HG03139 (cell line): ENCODE results near the gene CSF3R.

ENCODE experiments used
- ATAC-seq: cut with Tn5 transposase; IDR thresholded peaks from one replicate; pipeline ENCODE4 v1.9.1; 2021; ENCODE audit not compliant: unreplicated experiment

The CSF3R gene

DNA sequence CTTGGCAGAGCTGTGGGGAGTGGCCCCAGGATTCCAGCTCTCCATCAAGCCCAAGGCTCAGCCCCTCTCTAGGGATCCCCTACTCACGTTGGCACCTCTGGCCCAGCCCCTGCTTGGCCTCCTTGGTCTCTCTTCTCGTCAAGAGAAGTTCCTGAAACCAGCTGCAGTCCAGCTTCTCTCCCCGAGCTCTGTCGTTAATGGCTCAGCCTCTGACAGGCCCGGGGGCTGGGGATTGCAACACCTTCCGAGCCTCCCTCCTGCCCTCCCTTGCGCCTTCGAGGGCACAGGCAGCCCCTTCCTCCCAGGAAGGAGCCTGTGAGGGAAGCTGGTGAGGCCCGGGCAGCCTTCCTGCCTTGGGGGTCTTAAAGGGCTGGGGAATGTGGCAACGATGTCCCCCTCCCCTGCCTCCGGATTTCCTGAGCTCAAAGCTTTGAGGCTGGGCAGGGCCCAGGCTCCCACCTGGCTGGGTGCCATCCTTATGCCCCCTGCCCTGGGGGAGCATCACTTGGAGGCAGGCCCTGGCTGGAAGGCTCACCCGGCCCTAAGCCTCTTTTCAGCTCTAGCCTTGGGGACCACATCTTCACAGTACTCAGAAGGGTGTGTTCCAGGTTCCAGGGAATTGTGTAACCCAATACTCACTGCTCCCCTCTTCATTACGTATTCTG lies at the start of gene CSF3R:
CSF3R (minus strand) TSS at position 190 of the 665 bp plus-strand sequence. CDS start 3,417 bp downstream, outside the sequence.
- ATAC-seq, result no peak

DNA sequence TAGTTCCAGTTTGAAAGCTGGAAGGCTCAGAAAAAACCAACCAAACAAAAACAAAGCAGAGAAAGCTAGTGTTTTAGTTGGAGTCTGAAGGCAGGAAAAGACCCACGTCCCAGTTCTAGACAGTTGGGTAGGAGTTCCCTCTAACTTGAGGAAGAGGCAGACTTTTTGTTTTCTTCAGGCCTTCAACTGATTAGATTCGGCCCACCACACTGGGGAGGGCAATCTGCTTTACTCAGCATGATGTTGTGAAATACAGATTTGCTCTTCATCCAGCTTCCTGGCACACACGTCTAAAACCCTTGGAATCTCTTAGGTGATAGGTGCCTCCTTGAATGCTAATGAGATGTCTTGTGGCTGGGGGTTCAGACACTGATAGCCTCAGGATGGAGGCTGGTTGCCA lies 49.1 kb upstream of the CSF3R start:
- no peak for ATAC-seq

DNA sequence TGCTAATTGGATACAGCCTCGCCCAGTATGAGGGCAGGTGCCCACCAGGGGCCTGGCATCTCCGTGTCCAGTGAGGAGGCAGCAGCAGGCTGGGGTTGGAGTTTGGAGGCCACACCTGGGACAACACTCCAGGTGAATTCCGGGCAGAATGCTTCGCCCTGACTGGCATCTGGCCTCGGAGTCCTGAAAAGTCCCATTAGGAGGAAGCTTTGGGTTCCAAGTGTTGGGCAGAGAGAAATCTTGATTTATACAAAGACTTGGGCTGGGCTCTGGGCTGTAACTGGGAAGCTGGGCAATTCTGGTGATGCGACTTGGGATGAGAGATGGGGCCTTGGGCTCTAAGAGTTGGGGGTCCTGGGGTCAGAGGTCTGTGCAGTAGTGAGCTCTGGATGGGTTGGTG lies 48.1 kb upstream of the CSF3R start:
- no peak for ATAC-seq

DNA sequence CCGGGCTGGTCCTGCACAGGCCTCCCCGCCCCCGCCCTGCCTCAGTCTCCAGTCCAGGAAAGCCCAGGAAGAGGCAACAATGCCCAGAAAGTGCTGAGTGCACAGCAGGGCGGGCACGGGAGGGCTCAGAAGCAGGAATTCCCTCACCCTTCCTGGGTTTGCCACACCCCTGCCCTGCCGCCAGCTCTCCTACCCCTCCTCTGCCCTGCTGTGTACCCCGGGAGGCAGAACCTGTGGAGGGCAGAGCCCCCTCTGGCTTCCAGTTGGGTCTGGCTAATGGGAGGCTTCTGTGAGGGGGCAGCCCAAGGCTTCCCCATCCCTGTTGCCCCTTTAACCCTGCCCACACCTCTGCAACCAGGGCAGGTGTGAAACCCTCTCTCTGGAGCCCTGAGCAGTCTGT lies 47.5 kb upstream of the CSF3R start:
- ATAC-seq, result no peak

DNA sequence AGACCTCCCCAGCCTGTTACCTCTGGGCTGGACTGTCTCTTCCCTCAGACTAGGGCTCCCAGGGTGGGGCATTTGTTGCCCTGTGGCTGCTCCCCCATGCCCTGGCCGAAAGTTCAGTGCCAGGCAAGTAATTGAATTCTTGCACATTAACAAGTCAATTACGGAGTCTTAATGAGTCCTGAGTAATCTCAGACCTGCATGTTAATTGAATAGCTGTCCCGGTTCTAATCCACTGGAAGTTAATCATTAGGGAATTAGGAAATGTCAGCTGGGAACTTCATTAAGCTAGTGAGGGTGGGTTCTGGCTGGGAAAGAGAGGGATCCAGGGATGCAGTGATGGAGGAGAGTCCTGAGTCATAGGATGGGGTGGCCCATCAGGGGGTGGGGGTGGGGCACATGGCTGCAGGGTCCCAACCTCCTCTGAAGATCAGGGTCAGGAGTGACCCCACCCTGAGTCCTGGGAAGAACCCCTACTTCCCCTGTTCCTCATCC lies 47.1 kb upstream of the CSF3R start:
- ATAC-seq, result no peak

DNA sequence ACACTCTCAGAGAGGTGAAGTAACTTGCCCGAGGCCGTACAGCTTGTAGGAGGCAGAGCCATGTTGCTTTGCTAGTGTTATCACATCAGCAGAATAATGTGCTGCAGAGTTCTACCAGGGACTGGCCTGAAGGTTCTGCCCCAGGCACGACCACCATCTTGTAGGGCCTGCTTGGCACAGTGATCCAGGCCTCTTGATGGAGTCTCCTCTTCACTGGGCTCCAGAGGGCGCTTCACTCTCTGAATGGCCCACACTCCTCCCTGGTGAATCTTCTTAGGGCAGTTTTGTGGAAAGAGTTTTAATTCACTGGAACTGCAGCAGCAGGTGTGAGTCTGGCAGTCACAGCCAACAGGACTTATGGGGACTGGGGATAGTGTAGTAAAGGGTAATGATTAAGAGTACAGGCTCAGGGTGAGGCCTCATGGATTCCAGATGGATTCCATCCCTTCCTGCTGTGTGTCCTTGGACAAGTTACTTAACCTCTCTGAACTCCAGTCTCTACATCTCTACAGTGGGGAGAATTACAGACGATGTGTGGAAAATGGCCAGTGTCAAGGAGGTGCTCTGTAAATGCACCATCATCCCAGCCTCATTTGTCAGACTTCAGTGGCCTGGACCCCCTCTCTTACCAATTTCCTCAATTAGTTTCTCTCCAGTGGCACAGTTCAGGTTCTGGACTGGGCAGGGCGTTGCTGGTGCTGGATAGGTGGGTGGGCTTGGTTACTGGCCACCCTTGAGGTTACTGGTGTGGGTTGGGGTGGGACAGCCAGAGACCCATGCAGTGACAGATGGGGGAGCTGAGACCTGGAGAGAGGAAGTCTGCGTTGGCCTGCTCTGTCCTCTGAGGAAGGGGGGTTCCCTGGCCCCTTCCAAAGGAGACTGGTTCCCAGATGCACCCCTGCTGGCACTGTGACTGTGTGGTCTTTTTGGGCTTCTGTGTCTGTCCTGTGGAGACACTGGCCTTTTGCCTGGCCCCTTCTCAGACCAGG lies 45.9 kb upstream of the CSF3R start:
- ATAC-seq, result no peak

DNA sequence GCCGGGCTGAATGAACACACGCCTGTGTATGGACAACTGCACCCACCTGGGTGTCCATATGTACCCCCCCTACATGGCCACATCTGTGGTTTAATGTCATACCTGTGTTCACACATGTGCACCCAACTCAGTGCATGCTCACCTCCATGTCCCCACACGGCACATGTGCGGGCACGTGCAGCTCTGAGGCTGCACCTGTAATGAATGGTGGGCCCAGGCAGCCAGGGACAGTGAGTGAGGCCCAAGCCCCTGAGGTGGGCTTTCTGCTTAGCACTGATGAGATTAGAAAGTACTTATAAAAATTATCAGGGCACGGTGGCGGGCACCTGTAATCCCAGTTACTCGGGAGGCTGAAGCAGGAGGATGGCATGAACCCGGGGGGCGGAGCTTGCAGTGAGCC lies 42.5 kb upstream of the CSF3R start:
- no peak for ATAC-seq

DNA sequence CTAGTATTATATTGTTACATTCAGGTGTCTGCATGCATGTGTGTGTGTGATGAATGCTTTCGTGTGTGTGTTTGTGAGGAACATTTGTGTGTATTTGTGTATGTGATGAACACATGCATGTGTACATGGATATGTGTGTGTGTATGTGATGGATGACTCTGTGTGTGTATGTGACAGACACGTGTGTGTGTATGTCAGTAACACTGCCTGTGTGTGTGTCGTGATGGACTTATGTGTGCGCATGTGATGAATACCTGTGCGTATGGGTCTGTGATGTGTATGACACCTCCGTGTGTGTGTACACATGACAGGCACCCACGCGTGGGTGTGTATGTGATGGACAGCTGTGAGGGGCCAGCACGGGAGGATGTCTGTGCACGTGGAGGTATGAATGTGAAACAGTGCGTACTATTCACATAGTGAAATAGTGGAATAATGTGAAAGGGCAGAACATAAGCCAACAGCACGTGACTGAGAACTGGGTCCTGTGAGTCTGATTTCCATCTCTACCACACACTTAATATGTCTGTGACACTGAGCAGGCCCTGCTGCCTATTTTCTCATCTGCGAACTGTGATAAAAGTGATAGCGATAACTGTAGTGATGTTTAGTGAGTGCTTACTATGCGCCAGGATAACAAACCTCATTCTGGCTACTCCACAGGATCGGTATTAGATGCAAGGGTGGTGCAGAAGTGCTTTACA lies 41.8 kb upstream of the CSF3R start:
- no peak for ATAC-seq

DNA sequence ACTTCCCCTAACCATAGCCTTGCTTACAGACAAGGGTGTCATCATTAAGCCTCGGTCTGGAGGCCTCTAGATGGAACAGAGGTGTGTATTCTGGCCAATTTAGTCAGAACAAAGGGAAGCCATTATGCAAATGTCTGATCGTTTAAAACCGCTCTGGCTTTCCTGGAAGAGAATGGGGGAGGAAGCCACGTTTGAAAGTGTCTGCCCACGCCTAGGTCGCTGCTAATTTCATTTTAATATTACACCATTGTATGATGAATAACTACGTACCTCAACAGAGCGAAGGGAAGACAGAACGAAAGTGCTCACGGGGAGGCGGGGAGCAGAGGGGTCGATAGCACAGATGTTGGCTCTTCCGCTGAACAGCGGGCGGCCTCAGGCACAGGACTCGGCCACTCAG lies 41.1 kb upstream of the CSF3R start:
- no peak for ATAC-seq

DNA sequence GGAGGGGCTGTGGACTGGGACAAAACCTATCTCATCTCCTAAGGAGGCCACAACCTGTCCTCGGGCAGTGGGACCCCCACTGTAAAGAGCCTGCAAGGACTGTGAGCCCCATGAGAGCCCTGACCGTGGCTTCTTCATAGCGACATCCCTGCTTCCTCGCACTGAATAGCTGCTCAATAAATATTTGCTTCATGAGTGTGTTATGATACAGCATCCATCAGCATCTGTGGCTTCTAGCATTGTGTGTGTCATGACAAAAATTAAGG lies 40.5 kb upstream of the CSF3R start:
- ATAC-seq, result no peak

DNA sequence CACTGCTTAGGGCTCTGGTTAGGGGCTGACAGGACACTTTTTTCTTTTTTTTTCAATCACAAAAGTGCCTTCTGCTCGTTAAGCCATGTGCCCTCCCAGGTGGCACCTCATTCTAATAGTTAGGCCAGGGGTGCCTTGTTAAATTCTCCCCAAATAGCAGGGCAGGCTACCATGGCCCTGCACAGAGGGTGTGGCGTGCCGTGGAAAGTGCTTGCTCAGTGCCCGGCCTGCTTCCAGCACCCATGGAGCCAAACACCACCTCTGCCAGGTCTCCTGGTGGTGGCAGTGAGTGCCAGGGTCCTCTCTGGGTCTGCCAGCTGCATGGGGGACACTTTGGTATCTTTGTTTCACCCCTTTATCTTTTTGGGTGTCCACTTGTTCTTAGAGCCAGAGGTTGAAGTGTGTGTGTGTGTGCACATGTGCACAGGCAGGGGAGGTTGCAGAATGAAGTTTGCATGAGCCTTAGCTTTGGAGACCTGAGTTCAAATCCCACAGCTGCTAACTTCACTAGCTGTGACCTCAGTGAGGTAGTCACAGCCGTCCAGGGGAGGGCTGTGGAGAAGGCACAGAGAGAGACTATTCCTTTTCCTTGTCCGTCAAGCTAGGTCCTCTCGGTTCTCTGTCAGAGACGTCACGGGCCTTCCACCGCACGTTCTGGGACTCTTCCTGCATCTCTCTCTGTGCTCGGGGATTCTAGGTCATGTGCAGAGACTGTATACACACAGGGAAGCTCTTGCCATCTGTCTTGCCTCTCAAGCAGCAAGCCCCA lies 39.9 kb upstream of the CSF3R start:
- no peak for ATAC-seq

DNA sequence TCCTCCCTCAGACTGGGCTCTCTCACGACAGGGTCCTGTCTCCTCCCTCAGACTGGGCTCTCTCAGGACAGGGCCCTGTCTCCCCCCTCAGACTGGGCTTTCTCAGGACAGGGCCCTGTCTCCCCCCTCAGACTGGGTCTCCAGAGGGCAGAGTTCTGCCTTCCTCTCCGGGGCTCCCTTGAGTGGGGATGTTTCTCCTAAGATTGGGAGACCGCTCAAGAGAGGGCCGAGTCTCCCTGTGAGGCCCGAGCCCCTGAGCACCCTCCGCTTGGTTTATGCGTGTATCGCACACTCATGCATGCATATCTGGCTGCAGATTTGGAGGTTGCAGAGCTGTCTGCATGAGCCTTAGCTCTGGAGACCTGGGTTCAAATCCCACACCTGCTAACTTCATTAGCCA lies 39.3 kb upstream of the CSF3R start:
- no peak for ATAC-seq

DNA sequence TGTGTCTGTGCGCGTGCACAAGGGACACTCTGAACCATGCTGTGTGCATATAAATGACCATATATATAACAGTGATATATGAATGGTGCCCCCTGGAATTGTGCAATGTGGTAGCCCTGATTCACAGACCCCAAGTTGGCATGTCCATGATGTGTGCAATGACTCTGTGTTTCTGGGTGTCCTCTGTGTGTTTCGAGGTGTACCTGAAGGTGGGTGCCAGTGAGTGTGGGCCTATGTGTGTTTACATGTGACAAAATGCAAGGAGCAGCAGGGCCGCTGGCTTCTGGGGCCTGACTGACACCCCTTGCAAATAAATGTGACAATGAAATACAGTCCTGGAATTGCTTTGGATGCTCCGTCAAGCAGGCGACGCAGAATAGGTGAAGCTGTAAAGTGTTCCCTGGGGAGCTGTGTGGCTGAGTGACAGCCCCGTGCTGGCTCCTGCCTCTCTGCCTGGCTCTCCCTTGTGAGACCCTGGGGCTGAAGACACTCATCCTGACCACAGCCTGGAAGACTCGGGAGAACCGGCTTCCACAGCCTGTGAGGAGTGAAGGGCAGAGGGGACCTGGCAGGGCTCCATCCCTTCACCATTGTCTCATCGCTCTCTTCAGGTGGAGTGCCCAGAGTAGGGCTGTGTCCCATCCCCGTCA lies 38.2 kb upstream of the CSF3R start:
- no peak for ATAC-seq

DNA sequence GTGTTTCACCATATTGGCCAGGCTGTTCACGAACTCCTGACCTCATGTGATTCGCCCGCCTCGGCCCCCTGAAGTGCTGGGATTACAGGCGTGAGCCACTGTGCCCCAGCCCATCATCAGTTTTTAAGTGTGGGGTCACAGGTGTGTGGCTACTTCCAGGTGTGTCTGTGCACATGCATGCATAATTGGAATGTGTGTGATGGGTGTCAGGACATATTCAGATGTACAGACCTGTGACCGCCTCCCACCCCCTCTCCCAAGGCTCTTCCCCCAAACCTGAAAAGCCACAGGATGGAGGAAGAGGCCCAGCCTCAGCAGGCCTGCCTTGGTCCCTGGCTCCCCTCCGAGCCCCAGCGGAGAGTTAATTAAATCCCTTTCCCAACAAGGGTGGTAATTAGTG lies 37.3 kb upstream of the CSF3R start:
- ATAC-seq, result no peak

DNA sequence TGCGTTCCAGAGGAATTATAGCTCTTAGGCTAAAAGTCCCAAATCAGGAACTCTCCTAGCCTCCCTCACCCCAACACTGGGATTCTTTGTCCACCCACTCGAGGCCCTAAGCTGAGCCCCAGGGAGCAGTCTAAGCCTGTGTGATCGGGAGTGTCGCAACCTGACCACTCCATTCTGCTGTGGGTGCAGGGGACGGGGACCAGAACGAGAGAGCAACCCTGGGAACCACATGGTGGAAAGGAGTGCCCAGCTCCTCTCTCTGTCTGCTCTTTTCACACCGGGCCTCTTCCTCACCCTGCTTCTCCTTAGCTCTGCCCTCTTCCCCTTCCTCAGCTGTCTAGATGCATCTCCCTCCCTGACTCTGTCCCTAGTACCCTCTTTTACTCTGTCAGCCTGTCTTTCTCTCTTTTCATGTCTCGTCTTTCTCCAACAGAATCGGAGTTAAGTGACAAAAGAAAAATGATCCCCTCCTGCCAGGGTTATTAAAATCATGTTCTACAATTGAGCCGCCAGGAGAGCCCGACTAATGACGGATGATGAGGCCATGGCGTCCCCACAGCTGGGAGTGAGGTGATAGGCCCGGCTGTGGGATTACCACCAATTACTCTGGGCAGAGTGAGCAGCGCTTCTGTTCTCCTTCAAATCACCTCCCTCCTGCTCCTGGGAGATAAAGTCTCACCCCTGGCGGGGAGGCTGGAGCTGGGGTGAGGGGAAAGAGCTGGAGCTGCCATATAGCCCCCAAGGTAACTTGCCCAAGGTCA lies 34.5 kb upstream of the CSF3R start:
- no peak for ATAC-seq

DNA sequence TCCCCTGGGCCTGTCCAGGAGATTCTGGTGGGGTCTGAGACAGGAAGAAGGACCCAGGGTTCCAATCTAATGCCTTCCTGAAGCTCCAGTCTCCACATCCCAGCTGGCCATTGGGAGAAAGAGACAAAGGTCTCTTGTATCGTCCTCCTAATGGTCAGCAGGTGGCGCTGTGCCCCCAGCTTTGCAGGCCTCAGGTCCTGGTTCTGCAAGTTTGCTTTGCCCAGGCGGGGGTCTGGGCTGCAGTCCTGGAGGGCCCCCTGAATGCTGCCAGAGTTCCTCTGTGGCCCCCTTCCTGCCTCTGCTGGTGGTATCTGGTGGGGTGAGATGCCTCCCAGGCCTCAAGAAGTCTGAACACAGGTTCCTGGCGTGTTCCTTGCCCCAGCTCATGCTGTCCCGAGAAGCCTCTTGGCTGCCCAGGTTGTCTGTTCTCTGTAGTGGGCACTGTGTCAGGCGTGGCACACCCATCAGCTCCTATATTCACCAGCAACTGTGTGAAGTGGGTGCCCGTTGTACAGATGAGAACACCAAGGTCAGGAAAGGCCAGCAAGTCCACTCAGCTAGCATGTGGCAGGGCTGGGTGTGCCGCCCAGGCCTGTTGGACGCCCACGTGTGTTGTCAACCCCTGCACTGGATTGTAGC lies 33.8 kb upstream of the CSF3R start:
- no peak for ATAC-seq

DNA sequence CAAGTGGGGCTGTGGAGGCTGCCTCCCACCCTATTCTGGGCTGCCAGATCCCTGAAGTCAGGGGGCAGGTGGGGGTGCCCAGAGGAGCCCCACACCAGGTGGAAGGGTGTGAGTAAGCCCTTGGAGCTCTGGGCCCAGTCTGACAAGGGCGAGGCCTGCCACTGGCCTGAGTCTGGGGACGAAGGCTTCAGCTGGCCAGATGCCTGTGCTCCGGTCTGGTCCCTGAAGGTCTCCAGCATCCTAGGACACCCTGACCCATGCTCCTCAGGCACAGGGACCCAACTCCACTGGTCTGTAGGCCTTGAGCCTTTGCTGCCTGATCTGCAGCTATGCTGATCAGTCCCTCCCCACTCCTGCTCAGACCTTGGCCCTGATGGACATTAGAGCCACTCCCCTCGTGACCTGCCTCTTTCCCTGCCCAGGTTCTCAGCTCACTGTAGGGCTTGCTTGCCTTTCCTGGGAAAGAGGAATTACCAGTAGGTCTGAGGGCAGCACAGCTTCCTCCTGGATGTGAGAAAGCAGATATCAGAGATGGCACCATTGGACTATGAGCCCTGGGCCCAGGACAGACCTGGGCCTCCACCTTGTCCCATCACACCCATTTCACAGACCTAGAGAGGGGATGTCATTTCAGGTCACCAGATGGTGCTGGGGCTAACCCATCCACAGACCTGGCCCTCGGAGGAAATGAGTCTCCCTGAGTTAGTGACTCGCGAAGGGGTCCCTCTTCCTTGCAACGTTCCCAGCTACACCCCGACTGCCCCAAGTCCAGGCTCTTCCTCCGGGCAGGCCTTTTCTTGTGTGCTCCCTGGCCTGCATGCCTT lies 32.8 kb upstream of the CSF3R start:
- ATAC-seq, result no peak

DNA sequence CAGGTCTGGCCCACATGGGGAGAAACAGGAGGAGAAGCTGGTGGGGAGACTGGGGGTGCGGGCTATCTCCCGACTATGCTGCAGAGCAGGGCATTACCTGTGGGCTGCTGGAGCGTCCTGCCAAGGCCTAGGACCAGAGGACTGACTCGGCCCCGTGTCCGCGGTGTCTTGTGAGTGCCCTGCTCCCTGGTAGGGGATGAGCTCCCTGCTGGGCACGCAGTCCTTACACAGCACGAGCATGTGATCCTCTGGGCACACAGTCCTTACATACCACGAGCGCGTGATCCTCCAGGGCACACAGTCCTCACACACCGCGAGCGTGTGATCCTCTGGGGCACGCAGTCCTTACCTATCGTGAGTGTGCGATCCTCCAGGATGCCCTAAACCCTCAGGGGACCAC lies 31.8 kb upstream of the CSF3R start:
- no peak for ATAC-seq
